Dedifferentiated amniotic fluid mesenchymal stem cell (primary cell): ENCODE results near the gene UTF1.

Experiments
- DNase-seq: peaks from one replicate; pipeline ENCODE4 v3.0.0-alpha.2; 2016; ENCODE audit errors: extremely low spot score

The UTF1 gene

DNA sequence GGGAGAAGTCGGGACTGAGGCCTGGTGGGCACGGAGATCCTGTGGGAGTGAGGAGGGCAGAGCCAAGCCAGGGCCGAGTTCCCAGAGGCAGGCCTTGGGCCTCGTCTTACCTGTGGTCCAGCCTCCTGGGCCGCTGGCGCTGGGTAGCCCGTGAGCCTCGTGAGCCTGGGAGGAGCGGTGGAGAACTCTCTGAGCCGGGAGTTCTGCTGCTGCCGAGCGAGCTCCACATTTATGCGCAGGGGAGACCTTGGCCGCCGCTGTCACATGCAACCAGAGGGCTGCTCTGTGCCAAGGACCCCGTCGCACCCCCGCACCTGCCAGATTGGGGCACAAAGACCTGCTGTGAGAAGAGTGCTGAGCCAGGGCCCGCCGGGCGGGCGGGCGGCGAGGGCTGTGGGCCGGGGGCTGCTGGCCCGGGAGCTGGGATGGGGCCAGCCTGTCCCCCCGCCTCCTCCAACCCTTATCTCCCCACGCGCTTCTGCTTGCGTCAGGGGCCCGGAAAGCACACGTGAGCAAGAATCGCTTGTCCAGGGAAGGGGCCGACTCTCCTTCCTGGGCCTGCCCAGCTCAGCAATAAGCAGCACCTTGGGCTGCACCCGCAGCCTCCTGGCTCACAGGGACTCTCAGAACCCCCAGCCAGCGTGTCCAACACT lies 17.8 kb downstream of the UTF1 start:
- DNase-seq, result no peak

DNA sequence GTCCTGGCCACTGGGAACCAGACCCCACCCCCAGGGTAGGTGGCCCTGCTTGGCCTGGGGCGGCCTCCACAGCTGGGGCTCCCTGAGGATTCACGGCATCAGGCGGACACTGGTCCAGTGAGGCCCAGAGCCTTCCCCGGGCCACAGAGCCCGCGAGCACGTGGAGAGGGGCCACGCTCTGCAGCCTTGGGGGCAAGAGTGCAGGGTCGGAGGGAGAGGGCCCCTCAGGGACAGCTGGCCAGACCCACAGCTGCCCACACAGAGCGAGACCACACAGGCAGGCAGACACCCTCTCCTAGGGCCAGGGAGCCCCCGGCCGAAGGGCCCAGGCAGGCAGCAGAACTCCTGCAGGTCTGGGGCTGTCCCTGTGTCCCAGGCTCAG lies 18.3 kb downstream of the UTF1 start:
- DNase-seq, result no peak

DNA sequence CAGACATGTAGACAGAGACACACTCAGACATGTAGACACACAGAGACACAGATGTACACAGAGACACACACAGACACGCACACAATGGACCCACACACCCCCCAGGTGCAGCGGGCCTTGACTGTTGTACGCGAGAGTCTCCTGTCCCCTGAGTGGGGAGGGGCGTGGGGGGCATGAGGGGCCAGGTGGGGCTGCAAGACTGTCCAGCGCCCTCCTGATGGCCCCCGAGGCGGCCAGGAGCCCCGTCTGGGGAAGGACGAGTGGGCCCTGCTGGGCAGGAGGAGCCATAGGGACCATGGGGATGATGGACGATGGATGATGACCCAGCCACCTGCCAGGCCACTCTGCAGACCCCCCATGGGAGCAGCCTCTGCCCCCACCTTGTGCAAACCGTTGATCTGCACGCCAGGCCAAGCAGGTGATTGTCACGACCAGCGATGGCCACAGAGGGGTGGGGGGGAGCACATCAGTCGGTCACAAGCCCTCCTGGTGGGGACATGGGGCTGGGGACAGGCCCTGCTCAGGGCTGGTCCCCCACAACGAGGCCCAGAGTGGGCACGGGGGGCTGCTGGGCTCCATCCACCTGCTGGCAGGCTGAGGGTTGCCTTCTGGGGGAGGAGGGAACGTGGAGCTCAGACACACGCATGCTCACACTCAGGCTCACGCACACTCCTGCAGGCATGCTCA lies 19.2 kb downstream of the UTF1 start:
- DNase-seq, result no peak

DNA sequence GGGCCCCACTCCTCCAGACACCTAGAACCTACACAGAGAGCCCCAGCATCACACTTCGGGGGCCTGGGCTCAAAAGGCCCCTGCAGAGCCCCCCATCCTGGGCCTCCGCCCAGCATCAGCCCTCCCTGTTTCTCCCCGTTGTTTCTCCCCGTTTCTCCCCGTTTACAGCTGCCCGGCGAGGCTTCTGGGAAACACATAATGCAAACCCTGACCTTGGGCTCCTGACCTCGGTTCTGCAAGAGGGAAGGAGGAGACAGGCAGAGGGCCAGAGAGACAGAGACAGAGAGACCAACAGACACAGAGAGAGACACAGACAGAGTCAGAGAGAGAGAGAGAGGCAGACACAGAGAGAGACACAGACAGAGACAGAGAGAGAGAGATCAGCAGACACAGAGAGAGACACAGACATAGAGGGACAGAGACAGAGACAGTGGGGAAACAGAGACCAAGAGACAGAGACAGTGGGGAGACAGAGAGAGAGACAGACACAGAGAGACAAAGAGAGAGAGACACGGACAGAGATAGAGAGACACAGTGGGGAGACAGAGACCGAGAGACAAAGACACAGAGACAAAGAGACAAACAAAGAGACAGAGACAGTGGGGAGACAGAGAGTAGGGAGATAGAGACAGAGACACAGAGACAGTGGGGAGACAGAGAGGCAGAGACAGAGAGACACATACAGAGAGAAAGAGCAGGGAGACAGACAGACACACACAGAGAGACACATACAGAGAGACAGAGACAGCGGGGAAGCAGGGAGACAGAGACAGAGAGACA lies 20.1 kb downstream of the UTF1 start:
- no peak for DNase-seq

DNA sequence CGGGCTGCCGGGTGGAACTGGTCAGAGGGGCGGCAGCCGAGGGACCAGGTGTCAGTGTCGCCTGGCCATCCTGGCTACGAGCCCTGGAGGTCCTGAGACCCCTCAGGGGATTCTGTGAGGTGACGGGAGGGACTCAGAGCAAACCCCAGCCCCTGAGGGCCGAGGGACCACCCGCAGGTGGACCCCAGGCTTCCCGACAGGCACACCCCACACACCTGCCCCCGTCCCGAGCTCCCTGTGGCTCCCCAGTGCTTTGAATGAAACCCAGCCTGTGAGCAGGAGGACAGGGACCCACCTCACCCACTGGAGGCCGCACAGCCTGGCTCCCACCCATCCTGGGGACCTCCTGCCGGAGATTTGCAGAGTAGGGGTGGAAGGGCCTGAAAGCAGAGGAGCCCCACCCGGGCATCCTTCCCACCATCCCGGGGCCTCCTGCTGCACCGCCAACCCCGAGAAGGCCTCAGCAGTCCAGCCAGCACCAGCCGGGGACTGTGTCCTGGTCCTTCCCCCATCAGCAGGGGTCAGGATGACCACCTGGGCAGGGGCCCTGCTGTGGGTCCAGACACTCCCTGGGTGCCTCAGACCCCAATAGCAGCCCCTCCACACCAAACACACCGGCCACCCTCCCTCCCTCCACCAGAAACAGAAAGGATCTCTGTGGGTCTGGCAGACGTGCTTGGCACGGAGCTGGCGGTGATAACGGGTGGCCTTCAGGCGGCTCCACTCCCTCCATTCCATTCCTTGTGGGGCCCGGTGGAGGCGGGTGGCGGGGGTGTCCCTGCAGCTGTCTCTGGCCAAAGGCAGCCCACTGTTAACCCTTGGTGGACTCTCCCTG lies 21.6 kb downstream of the UTF1 start:
- no peak for DNase-seq

DNA sequence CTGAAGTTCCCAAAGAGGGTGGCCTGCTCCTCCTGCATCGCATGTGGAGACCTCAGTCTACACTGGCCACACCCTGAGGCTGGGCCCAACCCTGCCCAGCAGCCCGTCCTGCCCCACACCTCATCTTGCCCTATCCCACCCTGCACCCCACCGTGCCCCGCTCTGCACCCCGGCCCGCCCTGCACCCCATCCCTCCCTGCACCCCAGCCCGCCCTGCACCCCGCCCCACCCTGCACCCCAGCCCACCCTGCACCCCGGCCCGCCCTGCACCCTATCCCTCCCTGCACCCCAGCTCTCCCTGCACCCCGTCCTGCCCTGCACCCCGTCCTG lies 22.2 kb downstream of the UTF1 start:
- DNase-seq, result no peak

DNA sequence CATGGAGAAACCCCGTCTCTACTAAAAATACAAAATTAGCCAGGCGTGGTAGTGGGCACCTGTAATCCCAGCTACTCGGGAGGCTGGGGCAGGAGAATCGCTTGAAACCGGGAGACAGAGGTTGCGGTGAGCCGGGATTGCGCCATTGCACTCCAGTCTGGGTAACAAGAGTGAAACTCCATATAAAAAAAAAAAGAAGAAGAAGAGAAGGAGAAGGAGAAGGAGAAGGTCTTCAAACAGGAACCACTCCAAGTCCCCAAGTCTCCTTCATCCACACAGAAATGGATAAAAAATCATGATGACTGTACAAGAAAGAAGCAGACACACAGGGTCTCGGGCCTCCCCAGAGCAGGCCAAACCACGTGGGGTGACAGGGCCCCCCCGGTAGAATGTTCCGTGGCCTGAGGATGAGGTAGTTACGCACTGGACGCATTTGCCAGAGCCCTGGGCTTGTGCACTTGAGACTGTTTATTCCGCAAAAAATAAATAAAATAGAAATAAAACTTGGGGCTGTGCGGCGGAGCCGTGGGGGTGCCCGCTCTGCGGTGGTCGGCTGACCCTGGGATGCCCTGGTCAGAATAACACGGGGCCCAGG lies 23.4 kb downstream of the UTF1 start:
- DNase-seq, result no peak

DNA sequence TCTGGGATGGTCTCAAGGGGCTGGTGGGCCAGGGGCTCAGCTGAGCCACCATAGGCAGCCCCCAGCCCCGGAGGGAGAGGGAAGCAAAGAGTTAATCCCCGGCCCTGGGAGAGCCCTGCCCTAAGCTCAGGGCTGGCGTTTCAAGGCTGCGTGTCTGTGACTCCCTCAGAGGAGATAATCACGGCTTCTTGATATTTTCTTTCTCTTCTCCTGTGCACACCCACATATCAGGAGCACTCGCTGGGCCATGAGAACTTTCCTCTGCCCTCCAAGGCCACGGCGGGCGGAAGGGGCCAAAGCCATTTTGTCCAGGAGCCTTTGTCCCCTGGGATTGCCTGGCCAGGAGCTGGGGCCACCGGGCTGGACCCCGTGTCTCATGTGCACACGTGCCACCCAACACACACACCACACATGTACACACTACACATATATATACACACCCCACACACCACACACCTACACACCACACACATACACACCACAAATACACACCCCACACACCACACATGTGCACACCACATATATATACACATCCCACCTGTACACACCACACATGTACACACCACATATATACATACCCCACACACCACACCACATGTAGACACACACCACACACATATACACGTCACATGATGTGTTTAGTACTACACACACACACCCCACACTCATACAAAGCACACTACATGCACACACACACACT lies 24.6 kb downstream of the UTF1 start:
- no peak for DNase-seq

DNA sequence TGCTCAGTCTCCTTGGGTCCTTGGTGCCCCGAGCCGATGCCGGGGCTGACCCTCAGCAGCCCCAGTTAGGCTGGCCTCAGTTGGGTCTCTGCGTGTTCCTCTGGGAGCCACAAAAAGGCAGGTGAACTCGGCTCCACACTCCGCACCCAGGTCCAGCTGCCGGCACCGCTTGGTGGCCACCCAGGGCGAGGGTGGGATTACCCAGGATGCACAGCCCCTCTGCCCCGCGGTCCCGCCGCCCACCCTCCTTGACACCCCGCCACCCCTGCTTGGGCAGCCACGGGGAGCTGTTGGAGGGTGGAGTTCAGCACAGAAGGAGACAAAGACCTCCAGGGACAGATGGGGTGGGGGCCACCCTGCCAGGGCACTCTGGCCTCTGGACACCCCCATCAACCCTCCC lies 25.3 kb downstream of the UTF1 start:
- DNase-seq, result no peak

DNA sequence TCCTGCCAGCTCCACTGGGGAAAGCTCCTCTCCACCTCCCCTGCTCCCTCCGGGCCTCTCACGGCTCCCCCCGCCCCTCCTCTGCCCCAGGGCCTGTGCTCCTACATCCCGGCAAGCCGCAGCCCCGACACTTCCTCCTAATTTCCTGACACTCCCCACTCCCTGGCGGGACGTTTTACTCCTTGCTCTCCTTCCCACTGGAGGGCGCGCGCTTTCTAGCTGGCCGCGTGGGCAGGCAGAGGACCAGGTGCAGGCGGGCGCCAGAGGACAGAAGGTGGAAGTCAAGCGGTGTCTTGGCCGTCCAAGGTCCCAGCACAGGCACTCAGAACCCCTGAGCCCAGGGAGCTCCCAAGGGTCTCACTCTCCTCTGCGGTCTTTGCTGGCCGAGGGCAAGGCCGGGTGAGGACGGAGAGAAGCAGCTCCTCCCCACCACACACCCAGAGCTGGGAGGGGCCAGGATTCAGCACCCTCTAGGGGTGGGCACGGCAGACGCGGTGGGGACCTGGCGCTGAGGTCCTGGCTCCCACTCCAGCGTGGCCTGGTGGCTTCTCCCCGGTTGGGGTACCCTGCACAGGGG lies 27.6 kb downstream of the UTF1 start:
- no peak for DNase-seq

DNA sequence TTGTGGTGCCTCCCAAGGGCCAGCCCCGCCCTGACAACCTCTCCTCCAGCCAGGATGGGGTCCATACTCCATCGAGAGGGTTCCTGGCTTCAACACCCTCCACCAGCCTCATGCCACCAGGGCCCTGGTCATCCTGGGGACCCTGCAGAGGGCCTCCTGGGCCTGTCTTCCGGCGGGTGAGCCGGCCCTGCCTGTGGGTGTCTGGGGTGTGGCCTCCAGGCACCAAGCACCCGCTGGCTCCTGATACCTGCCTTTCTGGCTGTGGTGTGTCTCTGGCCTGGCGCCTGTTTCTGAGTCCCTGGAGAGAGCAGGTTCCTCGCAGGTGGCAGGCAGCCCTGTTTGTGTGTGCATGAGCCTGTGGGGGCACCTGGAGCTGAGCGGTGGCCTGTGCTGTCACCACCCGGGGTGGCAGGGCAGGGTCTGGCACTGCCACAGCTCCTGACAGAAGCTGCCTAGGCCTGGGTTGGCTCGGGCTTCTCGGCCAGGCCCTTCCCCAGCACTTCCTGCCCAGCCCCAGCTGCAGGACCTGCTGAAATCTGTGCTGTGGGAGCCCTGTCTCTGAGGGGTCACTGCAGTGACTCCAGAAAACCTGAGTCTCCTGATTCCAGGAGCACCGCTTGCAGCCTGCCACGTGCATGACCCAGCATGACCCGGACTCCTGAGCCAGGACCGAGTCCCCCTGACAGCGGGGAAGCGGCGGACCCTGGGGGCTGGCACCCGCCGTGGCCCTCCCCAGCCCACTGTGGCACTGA lies 28.2 kb downstream of the UTF1 start:
- DNase-seq, result no peak

DNA sequence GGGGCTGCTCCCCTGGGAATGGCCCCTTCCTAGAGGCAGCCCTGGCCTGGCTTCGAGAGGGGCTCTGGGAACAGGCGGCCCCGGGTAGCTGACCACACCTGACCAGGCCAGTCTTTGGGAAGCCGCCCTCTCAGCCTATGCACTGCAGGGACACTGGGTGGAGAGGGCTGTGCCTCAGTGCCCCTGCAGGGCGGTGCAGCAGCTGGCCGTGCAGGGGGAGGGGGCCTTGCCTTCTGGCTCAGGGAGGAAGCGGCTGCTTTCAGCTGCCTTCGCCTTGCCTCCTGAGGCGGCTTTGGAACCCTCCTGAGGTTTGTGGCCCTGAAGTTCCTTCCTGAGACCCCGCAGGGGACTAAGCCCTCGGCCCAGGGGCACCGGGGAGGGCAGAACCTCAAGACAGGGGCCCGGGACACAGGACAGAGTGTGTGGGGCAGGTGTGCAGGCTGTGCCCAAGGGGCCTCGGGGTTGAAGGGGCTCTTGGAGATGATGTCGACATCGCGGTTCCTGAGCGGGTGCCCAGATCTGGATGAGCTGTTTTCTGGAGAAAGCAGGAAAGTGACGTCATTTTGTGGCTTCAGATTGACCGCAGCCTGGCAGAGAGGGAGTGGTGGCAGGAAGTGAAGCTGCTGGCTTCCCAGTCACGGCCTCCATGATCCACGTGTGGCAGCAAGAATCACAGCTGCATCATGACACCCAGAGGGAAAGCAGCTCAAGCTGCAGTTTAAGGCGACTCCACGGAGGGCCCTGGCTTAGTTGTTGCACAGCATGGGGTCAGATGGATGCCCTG lies 29.0 kb downstream of the UTF1 start:
- DNase-seq, result peak; percentile 98

DNA sequence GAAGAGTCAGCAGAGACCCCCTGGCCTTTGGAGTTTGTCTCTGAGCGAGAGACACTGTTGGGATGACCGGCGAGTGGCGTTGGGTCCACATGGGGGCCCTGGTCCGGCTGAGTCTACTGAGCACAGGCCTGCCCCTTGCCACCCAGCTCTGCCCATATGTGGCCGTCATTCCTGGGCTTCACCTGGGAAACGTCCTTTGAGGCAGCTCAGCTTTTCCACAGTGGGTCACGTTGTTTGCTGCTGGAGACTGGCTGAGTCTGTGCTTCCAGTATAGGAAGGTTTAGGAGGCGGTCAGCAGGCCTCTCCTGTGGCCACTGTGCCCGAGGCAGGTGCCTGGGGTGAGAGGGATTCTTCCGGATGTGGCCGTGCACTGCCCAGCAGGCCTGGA lies 29.6 kb downstream of the UTF1 start:
- no peak for DNase-seq

DNA sequence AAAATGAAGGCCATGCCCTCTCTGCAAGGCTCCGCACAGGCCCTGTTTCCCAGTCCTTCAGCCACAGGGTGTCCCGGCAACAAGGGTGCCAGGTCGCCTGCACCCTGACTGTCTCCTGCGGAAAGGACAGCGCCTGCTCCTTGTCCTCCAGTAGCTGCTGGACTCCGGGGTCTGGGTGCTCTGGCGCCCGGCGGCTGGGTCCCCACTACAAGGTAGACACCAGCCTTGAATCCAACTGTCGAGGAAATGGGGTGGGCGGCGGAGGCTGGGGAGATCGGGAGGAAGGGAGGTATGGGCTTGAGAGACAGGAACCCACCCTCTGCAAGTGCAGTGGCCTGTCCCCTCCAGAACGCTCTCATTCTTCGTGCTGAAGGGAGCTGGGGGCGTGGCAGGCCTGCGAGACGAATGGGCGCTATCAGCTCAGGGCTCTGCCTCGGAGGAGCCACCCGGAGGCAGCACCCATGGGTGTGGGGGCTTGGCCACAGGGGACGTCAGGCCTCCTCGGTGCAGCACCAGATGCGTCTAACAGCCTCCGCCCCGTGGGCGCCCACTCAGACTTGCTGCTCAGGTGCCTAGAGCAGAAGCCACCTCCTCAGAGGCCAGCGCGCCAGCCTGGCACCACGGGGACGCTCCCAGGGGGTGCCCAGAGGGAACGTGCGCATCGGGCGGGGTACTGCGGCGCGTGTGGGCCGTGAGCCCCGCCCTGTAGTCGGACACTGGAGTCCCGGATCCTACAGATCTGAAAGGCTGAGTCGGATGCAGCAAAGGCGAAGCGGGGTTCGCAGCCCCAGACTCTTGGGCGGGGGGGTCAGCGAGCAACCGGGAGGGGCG lies 31.1 kb downstream of the UTF1 start:
- DNase-seq, result no peak

DNA sequence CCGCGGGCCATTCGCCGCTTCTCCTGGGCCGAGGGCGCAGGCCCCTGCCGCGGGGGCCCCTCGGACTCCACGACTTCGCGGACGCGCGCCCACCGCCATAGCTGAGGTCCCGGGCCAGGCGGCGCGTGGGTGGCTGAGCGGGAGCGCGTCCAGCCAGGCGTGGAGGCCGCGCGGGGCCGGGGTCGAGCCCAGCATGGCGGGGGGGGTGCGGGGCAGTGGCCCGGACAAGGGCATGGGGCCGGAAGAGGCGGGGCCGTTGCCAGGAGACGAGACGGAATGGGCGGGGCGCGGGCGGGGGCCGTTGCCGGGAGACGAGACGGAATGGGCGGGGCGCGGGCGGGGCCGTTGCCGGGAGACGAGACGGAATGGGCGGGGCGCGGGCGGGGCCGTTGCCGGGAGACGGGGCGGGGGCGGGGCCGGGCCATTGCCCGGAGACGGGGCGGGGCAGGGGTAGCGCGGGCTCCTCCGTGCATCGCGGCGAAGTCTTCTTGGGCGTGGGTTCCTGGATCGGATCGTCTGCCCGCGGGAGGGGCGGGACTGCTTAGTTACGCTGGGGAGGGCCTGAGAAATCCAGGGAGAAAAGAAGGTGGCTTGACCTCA lies 31.8 kb downstream of the UTF1 start:
- DNase-seq, result peak; percentile 45

DNA sequence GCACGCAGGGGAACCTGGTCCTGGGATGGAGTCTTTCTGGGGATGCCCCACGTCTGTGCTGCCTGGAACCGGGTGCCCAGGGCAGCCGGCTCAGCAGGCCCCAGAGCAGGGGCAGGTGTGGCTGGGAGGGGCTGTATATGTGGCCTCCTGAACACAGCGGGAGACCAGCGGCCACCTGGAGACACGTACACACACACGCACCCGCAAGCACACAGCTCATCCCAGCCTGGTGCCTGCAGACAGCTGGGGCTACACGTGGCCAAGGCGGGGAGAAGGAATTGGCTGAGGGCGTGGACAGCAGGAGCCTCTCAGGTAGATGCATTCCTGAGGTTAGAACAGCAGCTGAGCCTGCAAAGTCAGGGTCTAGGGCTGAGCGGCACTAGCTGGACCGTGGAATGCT lies 32.7 kb downstream of the UTF1 start:
- DNase-seq, result no peak

DNA sequence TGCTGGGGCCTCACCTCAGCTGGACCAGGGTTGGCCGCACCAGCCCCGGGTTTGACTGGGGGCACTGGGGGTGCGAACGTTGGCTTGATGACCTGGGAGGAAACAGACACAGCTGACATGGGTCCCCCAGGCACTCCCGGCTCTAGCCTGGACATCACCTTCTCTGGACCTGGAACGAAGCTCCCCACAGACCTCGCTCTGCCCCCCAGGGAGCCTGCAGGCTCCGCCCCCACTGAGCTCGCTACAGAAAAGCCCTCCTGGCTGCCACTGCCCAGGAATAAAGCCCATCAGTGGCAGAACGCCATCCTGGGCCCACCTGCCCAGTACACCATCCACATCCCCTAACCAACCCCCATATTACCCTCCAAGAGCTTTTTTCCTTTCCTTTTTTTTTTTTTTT lies 33.7 kb downstream of the UTF1 start:
- DNase-seq, result no peak

DNA sequence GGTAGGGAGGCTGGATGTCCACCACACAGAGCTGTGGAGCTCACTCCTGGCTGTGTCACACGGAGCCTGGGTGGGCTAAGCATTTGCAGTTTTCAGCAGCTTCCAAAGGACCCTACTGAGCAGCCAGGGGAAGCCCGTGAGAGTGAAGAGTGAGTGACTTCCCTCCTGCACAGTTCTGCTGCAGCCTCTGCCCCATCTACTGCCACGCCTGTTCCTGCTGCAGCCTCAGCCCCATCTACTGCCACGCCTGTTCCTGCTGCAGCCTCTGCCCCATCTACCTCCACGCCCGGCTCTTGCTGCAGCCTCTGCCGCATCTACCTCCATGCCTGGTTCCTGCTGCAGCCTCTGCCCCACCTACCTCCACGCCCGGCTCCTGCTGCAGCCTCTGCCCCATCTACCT lies 34.4 kb downstream of the UTF1 start:
- DNase-seq, result no peak
